ENCODE measurements around the gene ITPKC. TPM values are rescaled to one million over a fixed set of nuclear protein-coding genes. Genes with fewer than 3 reads are reported as not detected.
"Not testable (repeated sequence)": the region's sequence is repeated elsewhere in the genome, so short reads cannot be mapped to it uniquely, and the experiment has no call there.

ITPKC gene
- total RNA-seq, 1 donor from 2014 or later, result 6.5 TPM

- Mint-ChIP-seq H3K4me1 (peaks cover 16% of the 10 kb centered on the region), H3K9me3 (no peaks in the 10 kb centered on the region), H3K27me3 (ENCODE audit: insufficient read depth, low read depth) (peaks cover 5% of the 10 kb centered on the region), H3K27ac (no peak overlapping the region), H3K4me3 (peak overlapping the region; percentile 14), H3K36me3 (no peaks in the 10 kb centered on the region)
- Histone ChIP-seq H3K36me3 (no peaks in the 10 kb centered on the region), H3K27ac (no peak overlapping the region), H3F3A (ENCODE audit: low read depth) (peaks cover 26% of the 10 kb centered on the region), H3K79me2 (ENCODE audit: low read depth) (no peaks in the 10 kb centered on the region), H4K20me1 (ENCODE audit: low read depth) (no peaks in the 10 kb centered on the region), H3K4me1 (peaks cover 4% of the 10 kb centered on the region), H3K4me3 (no peak overlapping the region), H3K9ac (no peak overlapping the region), H2AFZ (replicated peaks) (no peak overlapping the region), H3K4me2 (no peak overlapping the region), H3K9me3 (ENCODE audit: low read depth) (no peaks in the 10 kb centered on the region), H3K27me3 (no peaks in the 10 kb centered on the region)
- no peak for DNase-seq (ENCODE audit: low spot score)
- TF ChIP-seq EZH2 (IDR thresholded peaks at IDR 0.05) (no peak), EZH2phosphoT487 (IDR thresholded peaks at IDR 0.05) (no peak), CTCF (IDR thresholded peaks at IDR 0.05) (no peak)
These were observed 64.2 kb downstream of the ITPKC start for GRCh38 chr19:40781140-40781539.

- H3F3A ChIP-seq (ENCODE audit: low read depth), result peaks cover 6% of the 10 kb centered on the region
- Mint-ChIP-seq H3K4me3 (no peak overlapping the region), H3K27me3 (ENCODE audit: insufficient read depth, low read depth) (peaks cover 5% of the 10 kb centered on the region), H3K36me3 (no peaks in the 10 kb centered on the region), H3K9me3 (no peaks in the 10 kb centered on the region), H3K27ac (no peak overlapping the region), H3K4me1 (peaks cover 15% of the 10 kb centered on the region)
- no peak for DNase-seq (ENCODE audit: low spot score)
- H3K27ac ChIP-seq, result no peak overlapping the region
- no peaks in the 10 kb centered on the region for H3K36me3 ChIP-seq
- H3K9me3 ChIP-seq (ENCODE audit: low read depth), result no peaks in the 10 kb centered on the region
- no peaks in the 10 kb centered on the region for H3K79me2 ChIP-seq (ENCODE audit: low read depth)
- H3K4me2 ChIP-seq, result no peak overlapping the region
- no peaks in the 10 kb centered on the region for H3K27me3 ChIP-seq
- no peak overlapping the region for H2AFZ ChIP-seq (replicated peaks)
- TF ChIP-seq CTCF (IDR thresholded peaks at IDR 0.05) (no peak), EZH2phosphoT487 (IDR thresholded peaks at IDR 0.05) (no peak), EZH2 (IDR thresholded peaks at IDR 0.05) (no peak)
- no peak overlapping the region for H3K4me3 ChIP-seq
- no peaks in the 10 kb centered on the region for H4K20me1 ChIP-seq (ENCODE audit: low read depth)
- no peak overlapping the region for H3K9ac ChIP-seq
- H3K4me1 ChIP-seq, result no peaks in the 10 kb centered on the region
These were observed 66.8 kb downstream of the ITPKC start for GRCh38 chr19:40783711-40784110.

DNA sequence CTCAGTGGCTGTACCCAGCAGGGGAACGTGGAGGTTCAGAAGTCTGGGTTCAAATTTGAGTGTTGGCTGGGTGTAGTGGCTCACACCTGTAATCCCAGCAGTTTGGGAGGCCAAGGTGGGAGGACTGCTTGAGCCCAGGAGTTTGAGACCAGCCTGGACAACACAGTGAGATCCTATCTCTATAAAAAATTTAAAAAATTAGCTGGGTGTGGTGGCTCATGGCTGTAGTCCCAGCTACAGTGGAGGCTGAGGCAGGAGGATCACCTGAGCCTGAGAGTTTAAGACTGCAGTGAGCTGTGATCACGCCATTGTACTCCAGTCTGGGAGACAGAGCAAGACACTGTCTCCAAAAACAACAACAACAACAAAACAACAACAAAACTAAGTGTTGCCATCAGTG is 67.2 kb downstream of the ITPKC start:
- not testable (repeated sequence) for H3K27me3 ChIP-seq; H3K9me3 Mint-ChIP-seq; H3K27ac ChIP-seq; H3K9ac ChIP-seq; H2AFZ ChIP-seq (replicated peaks); H4K20me1 ChIP-seq (ENCODE audit: low read depth); H3K36me3 Mint-ChIP-seq; H3K9me3 ChIP-seq (ENCODE audit: low read depth); H3K4me3 ChIP-seq; H3K27ac Mint-ChIP-seq; DNase-seq (ENCODE audit: low spot score); H3K4me2 ChIP-seq; H3K4me3 Mint-ChIP-seq; H3K4me1 ChIP-seq; H3K79me2 ChIP-seq (ENCODE audit: low read depth); H3K36me3 ChIP-seq; H3K27me3 Mint-ChIP-seq (ENCODE audit: insufficient read depth, low read depth); H3F3A ChIP-seq (ENCODE audit: low read depth)
- peaks cover 12% of the 10 kb centered on the region for H3K4me1 Mint-ChIP-seq

DNA sequence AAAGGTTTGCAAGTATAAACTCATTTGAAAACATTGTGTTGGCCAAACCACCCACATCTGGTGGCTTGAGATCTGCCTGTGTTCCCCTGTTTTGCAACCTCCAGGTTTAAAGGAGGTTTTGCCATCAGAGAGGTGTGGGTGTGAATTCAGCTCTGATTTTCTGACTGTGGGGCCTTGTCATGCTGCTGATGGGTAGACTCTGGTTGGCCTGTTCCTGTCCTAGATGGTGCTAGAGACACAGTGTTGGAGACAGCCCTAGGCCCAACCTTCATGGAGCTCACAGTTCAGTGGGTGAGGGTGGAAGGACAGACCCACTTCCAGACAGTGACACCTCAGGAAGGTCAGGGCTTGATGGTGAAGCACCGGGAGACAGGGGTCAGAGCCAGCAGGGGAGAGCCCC is 68.6 kb downstream of the ITPKC start:
- no peaks in the 10 kb centered on the region for H3F3A ChIP-seq (ENCODE audit: low read depth)
- H3K4me1 Mint-ChIP-seq, result peaks cover 16% of the 10 kb centered on the region
- peaks cover 8% of the 10 kb centered on the region for H3K27me3 Mint-ChIP-seq (ENCODE audit: insufficient read depth, low read depth)
- H3K4me3 Mint-ChIP-seq, result peak overlapping the region; percentile 46
- H3K9me3 ChIP-seq (ENCODE audit: low read depth), result no peaks in the 10 kb centered on the region
- H3K36me3 ChIP-seq, result no peaks in the 10 kb centered on the region
- no peak overlapping the region for H3K4me2 ChIP-seq
- peaks cover 4% of the 10 kb centered on the region for H3K36me3 Mint-ChIP-seq
- H3K27ac Mint-ChIP-seq, result no peak overlapping the region
- no peak for DNase-seq (ENCODE audit: low spot score)
- TF ChIP-seq CTCF (IDR thresholded peaks at IDR 0.05) (no peak), EZH2 (IDR thresholded peaks at IDR 0.05) (no peak), EZH2phosphoT487 (IDR thresholded peaks at IDR 0.05) (no peak)
- no peak overlapping the region for H3K4me3 ChIP-seq
- H3K79me2 ChIP-seq (ENCODE audit: low read depth), result no peaks in the 10 kb centered on the region
- H3K27me3 ChIP-seq, result no peaks in the 10 kb centered on the region
- no peak overlapping the region for H3K27ac ChIP-seq
- H3K9ac ChIP-seq, result no peak overlapping the region
- no peaks in the 10 kb centered on the region for H3K4me1 ChIP-seq
- no peaks in the 10 kb centered on the region for H3K9me3 Mint-ChIP-seq
- H4K20me1 ChIP-seq (ENCODE audit: low read depth), result no peaks in the 10 kb centered on the region
- H2AFZ ChIP-seq (replicated peaks), result no peak overlapping the region

Measured in neural progenitor cell (in vitro differentiated cells).